ENCODE measurements around the gene ZBTB18. TPM values are rescaled to one million over a fixed set of nuclear protein-coding genes. Genes with fewer than 3 reads are reported as not detected.
"Not testable (repeated sequence)": the region's sequence is repeated elsewhere in the genome, so short reads cannot be mapped to it uniquely, and the experiment has no call there.

ZBTB18 gene
- total RNA-seq, 6 donors from 2014 or later: 14.8 to 29.7 (median 20.4) TPM

DNA sequence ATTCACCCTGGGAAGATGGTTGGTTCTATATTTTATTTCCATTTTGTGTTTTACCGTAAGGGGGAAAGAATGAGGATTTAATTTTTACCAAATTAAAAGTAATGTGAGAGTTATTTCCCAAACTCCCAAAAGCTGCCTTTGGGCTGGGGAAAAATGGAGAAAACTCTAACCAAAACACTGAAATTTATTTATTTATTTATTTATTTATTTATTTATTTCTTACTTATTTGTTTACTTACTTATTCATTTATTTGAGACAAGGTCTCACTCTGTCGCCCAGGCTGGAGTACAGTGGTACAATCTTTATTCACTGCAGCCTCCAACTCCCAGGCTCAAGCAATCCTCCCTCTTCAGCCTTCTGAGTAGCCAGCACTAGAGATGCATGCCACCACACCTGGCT, 38.0 kb upstream of the ZBTB18 start:
- DNase-seq (no peak), ATAC-seq (ENCODE audit: low FRiP score in 2 of 2) (no peak)
- WGBS, 2 donors: 92 to 100% methylated on average over 2 of the region's 2 CpGs
- Histone ChIP-seq H3K27ac (no peak overlapping the region), H3K36me3 (no peaks in the 10 kb centered on the region), H3K4me3 (no peak overlapping the region), H3K4me1 (no peaks in the 10 kb centered on the region), H3K9me3 (no peaks in the 10 kb centered on the region), H3K27me3 (no peaks in the 10 kb centered on the region)
- TF ChIP-seq EP300 (IDR thresholded peaks at IDR 0.05) (no peak), POLR2A (IDR thresholded peaks at IDR 0.05) (no peak), POLR2AphosphoS5 (IDR thresholded peaks at IDR 0.05) (no peak)
- TF ChIP-seq, protein P1, sequence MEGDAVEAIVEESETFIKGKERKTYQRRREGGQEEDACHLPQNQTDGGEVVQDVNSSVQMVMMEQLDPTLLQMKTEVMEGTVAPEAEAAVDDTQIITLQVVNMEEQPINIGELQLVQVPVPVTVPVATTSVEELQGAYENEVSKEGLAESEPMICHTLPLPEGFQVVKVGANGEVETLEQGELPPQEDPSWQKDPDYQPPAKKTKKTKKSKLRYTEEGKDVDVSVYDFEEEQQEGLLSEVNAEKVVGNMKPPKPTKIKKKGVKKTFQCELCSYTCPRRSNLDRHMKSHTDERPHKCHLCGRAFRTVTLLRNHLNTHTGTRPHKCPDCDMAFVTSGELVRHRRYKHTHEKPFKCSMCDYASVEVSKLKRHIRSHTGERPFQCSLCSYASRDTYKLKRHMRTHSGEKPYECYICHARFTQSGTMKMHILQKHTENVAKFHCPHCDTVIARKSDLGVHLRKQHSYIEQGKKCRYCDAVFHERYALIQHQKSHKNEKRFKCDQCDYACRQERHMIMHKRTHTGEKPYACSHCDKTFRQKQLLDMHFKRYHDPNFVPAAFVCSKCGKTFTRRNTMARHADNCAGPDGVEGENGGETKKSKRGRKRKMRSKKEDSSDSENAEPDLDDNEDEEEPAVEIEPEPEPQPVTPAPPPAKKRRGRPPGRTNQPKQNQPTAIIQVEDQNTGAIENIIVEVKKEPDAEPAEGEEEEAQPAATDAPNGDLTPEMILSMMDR (IDR thresholded peaks at IDR 0.05): no peak

DNA sequence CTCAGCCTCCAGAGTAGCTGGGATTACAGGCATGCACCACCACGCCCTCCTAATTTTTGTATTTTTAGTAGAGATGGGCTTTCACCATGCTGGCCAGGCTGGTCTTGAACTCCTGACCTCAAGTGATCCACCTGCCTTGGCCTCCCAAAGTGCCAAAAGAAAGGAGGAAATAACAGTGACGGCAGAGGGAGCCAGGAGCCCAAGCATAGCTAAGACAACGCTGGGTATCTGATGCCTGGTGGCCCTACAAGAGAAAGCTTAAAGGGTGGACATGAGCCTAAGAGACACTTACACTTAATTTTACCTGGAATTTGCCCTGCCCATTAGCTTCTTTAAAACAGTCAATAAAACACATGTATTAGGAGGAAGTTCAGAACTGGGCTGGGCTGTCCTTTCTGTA, 36.2 kb upstream of the ZBTB18 start:
- WGBS, 2 donors: 75 to 85% methylated on average over 3 of the region's 3 CpGs
- H3K27ac ChIP-seq; H3K27me3 ChIP-seq; H3K36me3 ChIP-seq; H3K4me1 ChIP-seq; H3K4me3 ChIP-seq; DNase-seq; H3K9me3 ChIP-seq; ATAC-seq (ENCODE audit: low FRiP score in 2 of 2): not testable (repeated sequence)

DNA sequence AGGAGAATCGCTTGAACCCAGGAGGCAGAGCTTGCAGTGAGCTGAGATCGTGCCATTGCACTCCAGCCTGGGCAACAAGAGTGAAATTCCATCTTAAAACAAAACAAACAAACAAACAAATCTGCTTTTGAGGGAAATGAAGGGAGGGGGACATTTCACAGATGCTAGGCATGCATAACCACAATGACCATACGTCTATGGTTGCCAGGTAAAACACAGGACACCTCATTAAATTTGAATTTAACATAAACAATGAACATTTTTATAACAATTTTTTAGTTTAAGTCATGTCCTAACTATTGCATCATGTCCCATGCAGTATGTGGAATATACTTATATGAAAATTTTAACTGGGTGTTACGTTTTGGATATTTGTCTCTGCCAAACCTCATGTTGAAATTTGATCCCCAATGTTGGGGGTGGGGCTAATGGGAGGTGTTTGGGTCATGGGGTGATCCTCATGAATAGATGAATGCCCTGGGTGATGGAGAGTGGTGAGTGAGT, 31.0 kb upstream of the ZBTB18 start:
- no peaks in the 10 kb centered on the region for H3K36me3 ChIP-seq
- H3K4me3 ChIP-seq: no peak overlapping the region
- TF ChIP-seq, protein P1 (IDR thresholded peaks at IDR 0.05): no peak
- TF ChIP-seq POLR2AphosphoS5 (IDR thresholded peaks at IDR 0.05): no peak
- no peak for TF ChIP-seq POLR2A (IDR thresholded peaks at IDR 0.05)
- TF ChIP-seq EP300 (IDR thresholded peaks at IDR 0.05): no peak
- ATAC-seq (ENCODE audit: low FRiP score in 2 of 2) (no peak), DNase-seq (no peak)
- no peaks in the 10 kb centered on the region for H3K4me1 ChIP-seq
- no peak overlapping the region for H3K27ac ChIP-seq
- H3K27me3 ChIP-seq: no peaks in the 10 kb centered on the region
- H3K9me3 ChIP-seq: no peaks in the 10 kb centered on the region
- WGBS, 2 donors: 55 to 60% methylated on average over 4 of the region's 4 CpGs

DNA sequence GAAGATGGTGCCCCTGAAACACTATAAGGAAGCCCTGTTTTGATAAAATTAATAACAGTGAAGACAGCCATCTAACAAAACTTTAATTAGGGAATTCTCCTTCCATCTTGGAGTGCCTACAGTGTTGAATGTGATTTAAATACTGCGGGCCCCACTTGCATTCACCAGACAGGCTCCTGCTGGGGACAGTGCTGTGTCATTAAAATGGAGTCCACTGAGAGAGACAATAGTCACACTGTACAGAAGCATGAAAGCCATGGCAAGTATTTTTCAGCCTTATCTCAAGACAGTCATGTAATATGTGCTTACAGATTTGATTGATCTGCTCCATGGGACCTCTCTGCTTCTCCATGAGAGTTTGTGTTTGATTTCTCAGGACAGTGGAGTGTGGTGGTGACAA, 29.7 kb upstream of the ZBTB18 start:
- WGBS, 2 donors: 77 to 91% methylated on average over 1 of the region's 1 CpG
- DNase-seq (no peak), ATAC-seq (ENCODE audit: low FRiP score in 2 of 2) (no peak)
- Histone ChIP-seq H3K9me3 (no peaks in the 10 kb centered on the region), H3K36me3 (no peaks in the 10 kb centered on the region), H3K4me1 (no peaks in the 10 kb centered on the region), H3K27me3 (no peaks in the 10 kb centered on the region), H3K4me3 (no peak overlapping the region), H3K27ac (no peak overlapping the region)
- no peak for TF ChIP-seq EP300 (IDR thresholded peaks at IDR 0.05)
- no peak for TF ChIP-seq POLR2AphosphoS5 (IDR thresholded peaks at IDR 0.05)
- TF ChIP-seq, protein P1 (IDR thresholded peaks at IDR 0.05): no peak
- TF ChIP-seq POLR2A (IDR thresholded peaks at IDR 0.05): no peak

DNA sequence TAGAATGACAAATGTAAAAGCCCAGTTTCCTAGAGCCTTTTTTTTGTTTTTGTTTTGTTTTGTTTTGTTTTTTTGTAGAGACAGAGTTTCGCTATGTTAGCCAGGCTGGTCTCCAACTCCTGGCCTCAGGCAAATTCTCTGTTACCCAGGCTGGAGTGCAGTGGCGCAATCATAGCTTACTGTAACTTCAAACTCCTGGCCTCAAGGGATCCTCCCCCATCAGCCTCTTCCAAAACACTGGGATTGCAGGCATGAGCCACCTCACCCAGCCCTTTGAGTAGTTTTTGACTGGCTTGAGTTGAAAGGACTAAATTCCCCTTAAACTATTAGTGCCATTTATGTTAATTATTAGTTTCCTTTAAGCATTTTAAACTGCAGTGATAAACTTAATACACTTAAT, 28.8 kb upstream of the ZBTB18 start:
- Histone ChIP-seq H3K27me3 (no peaks in the 10 kb centered on the region), H3K4me1 (no peaks in the 10 kb centered on the region), H3K36me3 (no peaks in the 10 kb centered on the region), H3K9me3 (no peaks in the 10 kb centered on the region), H3K27ac (no peak overlapping the region), H3K4me3 (no peak overlapping the region)
- no peak for DNase-seq
- no peak for TF ChIP-seq EP300 (IDR thresholded peaks at IDR 0.05)
- TF ChIP-seq POLR2AphosphoS5 (IDR thresholded peaks at IDR 0.05): no peak
- TF ChIP-seq, protein P1 (IDR thresholded peaks at IDR 0.05): no peak
- TF ChIP-seq POLR2A (IDR thresholded peaks at IDR 0.05): no peak
- no peak for ATAC-seq (ENCODE audit: low FRiP score in 2 of 2)
- 82 to 91% methylated on average over 2 of the region's 2 CpGs for WGBS, 2 donors

Measured in upper lobe of left lung (tissue), 6 donors.